Spinal cord (tissue), 10 donors: Measurements from ENCODE around the gene PARD3. TPM values are rescaled to one million over a fixed set of nuclear protein-coding genes. Genes with fewer than 3 reads are reported as not detected.
A peak's percentile ranks its signal among the peaks of the same experiment; 100 is the strongest.
"Not testable (repeated sequence)": the region's sequence is repeated elsewhere in the genome, so short reads cannot be mapped to it uniquely, and the experiment has no call there.

Experiments used
- DNase-seq, 6 donors: peaks; one replicate each; pipeline versions ENCODE4 v3.0.0 to v3.0.0-alpha.2; 2013 to 2015; ENCODE audit warnings: low spot score in 6 of 6, low read depth in 4 of 6
- H3K27ac ChIP-seq: one replicate; pipeline ENCODE4 v1.5.1; 2013; ENCODE audit warnings: low read depth, low read length, control low read depth
- H3K27me3 ChIP-seq: one replicate; pipeline ENCODE4 v1.6.1; 2013; ENCODE audit warnings: low read length; ENCODE audit not compliant: control insufficient read depth, insufficient read depth
- H3K36me3 ChIP-seq: one replicate; pipeline ENCODE4 v1.6.1; 2013; ENCODE audit warnings: low read length; ENCODE audit not compliant: control insufficient read depth, insufficient read depth
- H3K4me1 ChIP-seq: one replicate; pipeline ENCODE4 v1.6.1; 2013; ENCODE audit warnings: low read length; ENCODE audit not compliant: control insufficient read depth, insufficient read depth
- H3K4me3 ChIP-seq: one replicate; pipeline ENCODE4 v1.5.1; 2013; ENCODE audit warnings: low read depth, low read length, control low read depth
- H3K9me3 ChIP-seq: one replicate; pipeline ENCODE4 v1.6.1; 2013; ENCODE audit warnings: low read length; ENCODE audit not compliant: control insufficient read depth, insufficient read depth
- WGBS: methylation state at CpG from one replicate; pipeline ENCODE4 v1.1.5; 2013; ENCODE audit warnings: missing lambda C conversion rate; ENCODE audit not compliant: insufficient coverage; 5-methylcytosine and 5-hydroxymethylcytosine counted together
- polyA plus RNA-seq, 2 donors: library from polyadenylated mRNA; unstranded; fragments of 120-200 nt; gene quantifications; one replicate each; pipeline ENCODE4 v1.2.1, GENCODE V29; 2013; ENCODE audit not compliant: insufficient read length in 2 of 2
- total RNA-seq, 2 donors: library from RNA; depleted of rRNA in 1 of 2; stranded (reverse); fragments of 120-200 nt in 1 of 2; fragments of >200 nt in 1 of 2; gene quantifications; one replicate each; pipeline versions ENCODE4 v1.2.3 to v1.2.4, GENCODE V29; 2013 to 2014
- donor health status: healthy.

PARD3 gene
- total and polyA plus RNA-seq, 4 donors = 29.5 to 94.3 (median 47.1) TPM

DNA sequence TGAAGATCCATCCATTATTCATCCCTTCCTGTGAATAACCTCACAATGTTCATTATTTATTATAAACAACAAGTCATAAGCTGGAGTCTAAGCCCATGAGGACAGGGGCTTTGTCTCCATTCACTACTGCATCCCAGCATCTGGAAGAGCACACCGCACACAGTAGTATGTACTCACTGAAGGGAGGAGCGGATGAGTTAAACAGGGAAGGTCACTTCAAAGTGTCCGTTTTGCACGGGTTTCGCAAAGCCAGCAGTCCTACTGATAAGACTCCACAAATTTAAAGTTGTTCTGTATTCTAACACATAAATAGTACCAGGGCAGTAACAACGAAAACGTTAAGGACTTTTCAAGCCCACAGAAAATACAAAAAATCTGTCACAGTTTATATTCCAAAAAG, 167.9 kb downstream of the PARD3 start:
- H3K27ac ChIP-seq = no peak overlapping the region
- H3K4me1 ChIP-seq = peaks cover 14% of the 10 kb centered on the region
- no peak for DNase-seq
- H3K9me3 ChIP-seq = no peaks in the 10 kb centered on the region
- H3K27me3 ChIP-seq = no peaks in the 10 kb centered on the region
- H3K4me3 ChIP-seq = no peak overlapping the region
- no peaks in the 10 kb centered on the region for H3K36me3 ChIP-seq
- WGBS = 63% methylated on average over 2 of the region's 7 CpGs

DNA sequence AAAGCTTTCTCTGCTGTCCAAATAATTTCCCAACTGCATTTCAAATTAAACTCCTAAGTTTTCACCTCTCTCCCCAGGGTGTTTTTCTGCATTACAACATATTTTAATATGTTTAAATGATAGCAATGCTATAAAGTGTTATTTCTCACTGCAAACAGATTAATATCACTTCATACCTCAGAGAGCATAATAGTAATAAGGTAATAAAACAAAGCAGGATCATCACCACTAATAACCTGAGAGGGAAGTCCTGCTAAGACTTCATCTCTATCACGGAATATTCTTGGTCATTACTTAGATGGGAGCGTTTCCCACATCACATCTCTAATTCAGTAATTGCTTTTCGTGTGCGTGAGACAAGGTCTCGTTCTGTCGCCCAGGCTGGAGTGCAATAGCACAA, 168.8 kb downstream of the PARD3 start:
- H3K27me3 ChIP-seq = no peaks in the 10 kb centered on the region
- H3K4me1 ChIP-seq = peaks cover 14% of the 10 kb centered on the region
- 53% methylated on average over 6 of the region's 6 CpGs for WGBS
- DNase-seq = peak in 1 of 6 donors; percentile 91
- H3K9me3 ChIP-seq = no peaks in the 10 kb centered on the region
- no peak overlapping the region for H3K27ac ChIP-seq
- no peaks in the 10 kb centered on the region for H3K36me3 ChIP-seq
- H3K4me3 ChIP-seq = no peak overlapping the region

DNA sequence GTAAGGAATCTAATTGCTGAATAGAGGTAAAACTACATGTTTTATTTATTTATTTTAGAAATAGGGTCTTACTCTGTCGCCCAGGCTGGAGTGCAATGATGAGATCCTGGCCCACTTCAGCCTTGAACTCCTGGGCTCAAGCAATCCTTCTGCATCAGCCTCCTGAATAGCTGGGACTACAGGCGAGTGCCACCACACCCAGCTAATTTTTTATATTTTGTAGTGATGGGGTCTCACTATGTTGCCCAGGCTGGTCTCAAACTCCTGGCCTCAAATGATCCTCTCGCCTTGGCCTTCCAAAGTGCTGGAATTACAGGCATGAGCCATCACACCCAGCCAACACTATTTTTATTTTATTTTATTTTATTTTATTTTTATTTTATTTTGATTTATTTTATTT, 170.3 kb downstream of the PARD3 start:
- WGBS = no CpG with 5 or more reads among the region's 3 CpGs
- DNase-seq, H3K27me3 ChIP-seq: not testable (repeated sequence)

DNA sequence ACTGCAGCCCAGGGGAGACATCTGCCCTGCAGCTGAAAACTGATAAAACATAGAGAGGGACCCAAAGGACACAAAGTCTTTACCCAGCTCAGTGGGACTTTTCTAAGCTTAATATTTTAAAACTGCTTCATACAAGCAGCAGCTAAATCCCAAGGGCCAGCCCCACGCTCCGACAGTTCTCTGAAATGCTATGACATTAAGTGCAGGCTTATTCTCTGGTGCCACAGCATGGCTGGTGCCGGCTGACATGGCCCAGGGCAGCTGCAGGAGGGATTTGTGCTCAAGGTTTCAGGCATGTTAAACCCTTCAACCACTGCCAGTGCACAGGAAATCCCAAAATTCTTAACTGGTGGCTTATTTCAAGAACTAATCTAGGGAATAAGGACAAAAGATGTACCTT, 170.9 kb downstream of the PARD3 start:
- WGBS = 70% methylated on average over 3 of the region's 3 CpGs
- peak in 1 of 6 donors; percentile 61 for DNase-seq
- H3K27me3 ChIP-seq = no peaks in the 10 kb centered on the region
- H3K9me3 ChIP-seq = no peaks in the 10 kb centered on the region
- H3K36me3 ChIP-seq = no peaks in the 10 kb centered on the region
- no peak overlapping the region for H3K4me3 ChIP-seq
- H3K4me1 ChIP-seq = peaks cover 11% of the 10 kb centered on the region
- no peak overlapping the region for H3K27ac ChIP-seq

More for the DNA sequence above, 170.3 kb downstream of the PARD3 start:
- peaks cover 11% of the 10 kb centered on the region for H3K4me1 ChIP-seq
- not testable (repeated sequence) for H3K4me3 ChIP-seq, H3K36me3 ChIP-seq, H3K9me3 ChIP-seq, H3K27ac ChIP-seq

DNA sequence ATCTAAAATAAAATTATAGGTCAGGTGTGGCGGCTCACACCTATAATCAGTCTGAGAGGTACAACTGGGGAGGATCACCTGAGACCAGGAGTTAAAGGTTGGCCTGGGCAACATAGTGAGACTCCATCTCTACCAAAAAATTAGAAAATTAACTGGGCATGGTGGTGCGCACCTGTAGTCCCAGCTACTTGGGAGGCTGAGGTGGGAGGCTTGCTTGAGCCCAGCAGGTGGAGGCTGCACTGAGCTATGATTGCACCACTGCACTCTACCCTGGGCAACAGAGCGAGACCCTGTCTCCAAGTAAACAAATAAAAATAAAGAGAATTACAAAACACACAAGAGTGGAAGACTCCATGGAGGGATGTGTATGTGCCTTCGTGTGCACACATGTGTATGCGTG, 171.5 kb downstream of the PARD3 start:
- Histone ChIP-seq H3K4me1 (peaks cover 11% of the 10 kb centered on the region), H3K27ac (no peak overlapping the region), H3K36me3 (no peaks in the 10 kb centered on the region), H3K9me3 (no peaks in the 10 kb centered on the region), H3K27me3 (no peaks in the 10 kb centered on the region), H3K4me3 (no peak overlapping the region)
- WGBS = 100% methylated on average over 1 of the region's 5 CpGs
- no peak for DNase-seq

DNA sequence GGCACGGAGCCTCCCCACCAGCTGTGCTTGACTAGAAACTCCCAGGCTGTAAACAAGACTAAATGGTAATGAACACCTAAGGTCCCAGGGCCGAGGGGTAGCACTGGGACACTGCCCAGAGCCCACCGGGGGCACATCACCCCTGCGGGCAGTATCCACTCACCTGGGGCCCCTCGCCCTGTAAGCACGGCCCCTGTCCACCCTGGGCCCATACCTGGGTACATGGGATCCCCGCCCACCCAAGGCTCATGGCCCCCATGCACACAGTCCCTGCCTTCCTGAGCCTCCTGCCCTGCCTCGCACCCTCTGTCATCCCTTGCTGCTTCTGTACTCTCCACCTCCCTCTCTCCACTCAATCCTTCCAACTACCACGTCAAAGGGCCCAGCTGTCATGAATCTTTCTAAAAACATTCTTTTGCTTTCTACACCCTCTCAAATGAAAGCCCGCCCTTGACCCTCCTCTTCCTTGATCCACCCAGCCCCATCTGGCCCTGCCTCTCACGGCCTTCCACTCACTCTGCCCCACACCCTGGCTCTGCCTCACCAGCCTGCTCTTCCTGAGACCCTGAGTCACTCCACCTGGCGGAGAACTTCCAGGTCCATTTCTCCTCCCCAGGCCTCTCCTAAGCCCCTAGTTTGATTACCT, 173.1 kb downstream of the PARD3 start:
- no peaks in the 10 kb centered on the region for H3K9me3 ChIP-seq
- no peak overlapping the region for H3K27ac ChIP-seq
- H3K36me3 ChIP-seq = no peaks in the 10 kb centered on the region
- peaks cover 15% of the 10 kb centered on the region for H3K4me1 ChIP-seq
- H3K4me3 ChIP-seq = no peak overlapping the region
- no peak for DNase-seq
- no peaks in the 10 kb centered on the region for H3K27me3 ChIP-seq
- 88% methylated on average over 12 of the region's 12 CpGs for whole genome bisulfite sequencing

DNA sequence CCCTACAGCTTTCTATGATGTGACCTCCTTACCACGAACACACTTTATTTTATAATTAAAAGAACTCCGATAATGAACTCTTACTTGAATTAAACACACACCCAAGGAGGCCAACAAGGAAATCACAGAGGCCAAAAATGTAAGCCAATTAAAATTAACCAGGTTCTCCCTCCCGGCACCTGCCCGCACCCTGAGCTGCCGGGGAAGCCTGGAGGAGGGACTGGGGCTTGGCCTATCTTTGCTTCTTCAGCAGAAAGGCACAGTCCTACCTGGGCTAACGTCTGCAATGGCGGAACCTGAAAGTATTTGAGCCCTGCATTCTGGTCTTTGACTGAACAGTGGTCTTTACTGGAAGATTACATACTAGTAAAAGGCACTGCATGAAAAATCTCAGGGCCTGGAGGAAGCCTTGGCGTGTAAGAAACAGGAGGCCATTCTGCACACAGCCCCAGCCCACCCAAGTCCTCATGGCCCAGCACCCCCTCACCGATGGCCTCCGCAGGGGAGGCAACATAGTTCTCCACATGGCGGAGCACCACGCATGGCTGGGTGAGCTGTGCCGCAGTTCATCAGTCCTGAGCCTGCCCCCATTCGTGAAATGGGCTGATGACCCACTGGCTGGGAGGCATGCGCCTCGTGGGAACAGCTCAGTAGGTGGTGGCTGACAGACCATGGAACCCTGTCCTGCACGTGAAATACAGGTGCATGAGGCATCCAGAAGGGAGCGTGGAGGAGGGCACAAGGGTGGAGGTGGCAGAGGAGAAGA, 173.8 kb downstream of the PARD3 start:
- H3K9me3 ChIP-seq = no peaks in the 10 kb centered on the region
- no peak overlapping the region for H3K4me3 ChIP-seq
- DNase-seq = no peak
- no peaks in the 10 kb centered on the region for H3K27me3 ChIP-seq
- no peaks in the 10 kb centered on the region for H3K36me3 ChIP-seq
- 87% methylated on average over 16 of the region's 18 CpGs for WGBS
- no peak overlapping the region for H3K27ac ChIP-seq
- H3K4me1 ChIP-seq = peaks cover 19% of the 10 kb centered on the region

DNA sequence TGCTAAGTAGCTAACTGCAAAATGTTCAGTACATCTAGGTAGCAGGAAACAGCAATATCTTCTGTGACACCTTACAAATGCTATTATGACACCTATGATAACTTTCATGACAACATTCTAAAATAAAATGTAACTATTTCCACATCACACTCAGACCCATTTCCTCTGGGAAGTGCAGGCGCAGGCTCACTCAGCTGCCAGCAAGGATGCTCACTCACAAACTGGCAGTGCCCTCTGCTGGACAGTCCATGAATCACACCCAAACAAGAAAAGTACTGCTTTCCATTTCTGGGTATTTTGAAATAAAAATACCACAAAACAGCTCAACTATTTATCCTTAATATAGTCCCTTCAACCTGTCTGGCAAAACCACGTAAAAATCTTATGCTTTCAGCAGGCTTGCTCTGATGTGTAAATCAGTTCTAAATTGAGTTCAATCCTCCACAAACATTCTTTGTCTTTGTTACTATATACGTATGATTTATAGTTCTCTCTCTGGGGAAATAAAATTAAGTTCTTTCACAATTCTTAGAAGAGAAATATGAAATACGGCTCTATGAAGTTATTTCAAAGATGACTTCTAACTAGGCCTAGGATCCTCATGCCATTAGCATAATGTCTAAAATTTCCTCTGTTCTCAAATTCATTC, 176.6 kb downstream of the PARD3 start:
- Histone ChIP-seq H3K9me3 (no peaks in the 10 kb centered on the region), H3K27ac (no peak overlapping the region), H3K27me3 (no peaks in the 10 kb centered on the region), H3K4me1 (peaks cover 18% of the 10 kb centered on the region), H3K4me3 (no peak overlapping the region), H3K36me3 (no peaks in the 10 kb centered on the region)
- peak; percentile 70 to 97 (median 80) for DNase-seq
- WGBS = 8% methylated on average over 1 of the region's 4 CpGs

DNA sequence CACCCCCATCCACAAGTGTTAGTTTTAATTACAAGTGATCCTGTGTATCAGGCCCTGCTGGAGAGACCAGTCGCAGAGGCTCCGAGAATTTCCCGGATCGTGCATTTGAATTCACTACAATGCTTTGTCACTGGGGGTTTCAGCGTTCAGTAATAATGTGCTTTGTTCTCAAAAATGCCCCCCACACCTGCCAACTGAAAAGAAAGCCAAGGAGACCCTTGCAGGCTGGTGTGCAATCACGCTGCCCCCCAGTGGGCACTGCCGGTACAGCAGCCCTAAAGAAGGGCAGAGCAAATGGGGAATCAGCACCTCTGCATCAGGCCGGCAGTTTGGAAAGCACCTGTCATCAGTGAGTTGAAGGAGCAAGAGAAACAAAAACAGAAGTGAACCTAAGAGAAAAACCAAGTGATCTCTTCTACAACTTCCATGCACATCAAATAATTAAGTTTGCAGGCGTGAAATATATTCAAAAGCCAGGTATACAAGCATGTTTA, 177.6 kb downstream of the PARD3 start:
- Histone ChIP-seq H3K27me3 (no peaks in the 10 kb centered on the region), H3K9me3 (no peaks in the 10 kb centered on the region), H3K4me3 (no peak overlapping the region), H3K27ac (no peak overlapping the region), H3K4me1 (peaks cover 12% of the 10 kb centered on the region), H3K36me3 (no peaks in the 10 kb centered on the region)
- WGBS = 0% methylated on average over 7 of the region's 9 CpGs
- DNase-seq = peak; percentile 59 to 96 (median 71)
